Activated naive CD4-positive, alpha-beta T cell treated with Interleukin-2 at 50 U/mL for 16 hours (primary cell): Measurements from ENCODE around the gene HAUS5.

Experiments used
- DNase-seq: peaks from one replicate; pipeline ENCODE4 v3.0.0-alpha.2; 2020

Gene HAUS5

GRCh38 chr19:35609851-35610353, 2.6 kb upstream of the HAUS5 start:
- DNase-seq: peak; percentile 11

- DNase-seq: no peak
Measured at GRCh38 chr19:35612224-35612558, 344 bp upstream of the HAUS5 start.

- no peak for DNase-seq
Measured at GRCh38 chr19:35613574-35613973, 1.0 kb downstream of the HAUS5 start.

- DNase-seq: no peak
Measured at GRCh38 chr19:35615036-35615435, 2.5 kb downstream of the HAUS5 start.

- DNase-seq: no peak
Measured at GRCh38 chr19:35618857-35619256, 6.3 kb downstream of the HAUS5 start.

- no peak for DNase-seq
Measured at GRCh38 chr19:35619290-35619923, 6.9 kb downstream of the HAUS5 start.

- DNase-seq: no peak
Measured at GRCh38 chr19:35620001-35620400, 7.5 kb downstream of the HAUS5 start.

GRCh38 chr19:35621708-35622107, 9.2 kb downstream of the HAUS5 start:
- no peak for DNase-seq

GRCh38 chr19:35622750-35623149, 10.2 kb downstream of the HAUS5 start:
- DNase-seq: no peak

- no peak for DNase-seq
Measured at GRCh38 chr19:35623327-35624010, 10.9 kb downstream of the HAUS5 start.

GRCh38 chr19:35628264-35628564, 15.7 kb downstream of the HAUS5 start:
- no peak for DNase-seq

GRCh38 chr19:35628565-35629331, 16.2 kb downstream of the HAUS5 start, which contains the start of gene RBM42:
Gene RBM42 (plus strand): TSS chr19:35629036. CDS start chr19:35629154, 118 bp downstream.
- DNase-seq: peak; percentile 97

- no peak for DNase-seq
Measured at GRCh38 chr19:35629332-35629633, 16.7 kb downstream of the HAUS5 start.

GRCh38 chr19:35633727-35634440, 21.3 kb downstream of the HAUS5 start:
- no peak for DNase-seq

- DNase-seq: no peak
Measured at GRCh38 chr19:35636651-35637050, 24.1 kb downstream of the HAUS5 start.

GRCh38 chr19:35637165-35637564, 24.6 kb downstream of the HAUS5 start:
- no peak for DNase-seq

- no peak for DNase-seq
Measured at GRCh38 chr19:35639321-35639639, 26.7 kb downstream of the HAUS5 start.

- DNase-seq: no peak
Measured at GRCh38 chr19:35639863-35640262, 27.3 kb downstream of the HAUS5 start.

- DNase-seq: peak; percentile 34
Measured at GRCh38 chr19:35641515-35642151, 29.1 kb downstream of the HAUS5 start, which contains the start of gene ETV2. Gene ETV2 (plus strand): TSS chr19:35641745. CDS start chr19:35642461, 716 bp downstream.

- DNase-seq: no peak
Measured at GRCh38 chr19:35642312-35642711, 29.8 kb downstream of the HAUS5 start.

- no peak for DNase-seq
Measured at GRCh38 chr19:35642798-35643254, 30.3 kb downstream of the HAUS5 start.

- DNase-seq: peak; percentile 81
Measured at GRCh38 chr19:35643255-35644205, 31.0 kb downstream of the HAUS5 start.
